Measurements from ENCODE around the gene SEMA3A.

DNA sequence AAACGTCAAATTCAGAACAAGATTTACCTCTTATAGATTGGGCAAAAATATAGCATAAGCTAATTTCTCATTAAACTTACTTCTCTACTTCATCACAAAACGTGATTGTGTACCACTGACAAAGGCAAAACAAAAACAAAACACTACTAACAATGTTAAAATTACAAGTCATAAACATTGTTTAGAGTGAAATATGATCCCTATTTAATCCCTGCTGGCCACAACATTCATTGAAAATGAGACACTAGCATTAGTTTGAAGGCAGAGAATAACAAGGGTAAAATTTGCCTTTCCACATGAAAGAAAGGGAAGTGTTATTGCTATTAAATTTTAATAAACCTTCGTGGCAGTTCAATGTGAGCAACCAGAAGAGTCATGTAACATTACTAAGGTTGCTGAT lies 45.0 kb downstream of the SEMA3A start:
- TF ChIP-seq ESRRA (CRISPR knock-in tag; IDR thresholded peaks at IDR 0.05; ENCODE audit: borderline replicate concordance) (no peak), TP53 (CRISPR knock-in tag; IDR thresholded peaks at IDR 0.05) (no peak), MXD4 (CRISPR knock-in tag; IDR thresholded peaks at IDR 0.05; ENCODE audit: borderline replicate concordance) (no peak)
- TF ChIP-seq, protein P1, sequence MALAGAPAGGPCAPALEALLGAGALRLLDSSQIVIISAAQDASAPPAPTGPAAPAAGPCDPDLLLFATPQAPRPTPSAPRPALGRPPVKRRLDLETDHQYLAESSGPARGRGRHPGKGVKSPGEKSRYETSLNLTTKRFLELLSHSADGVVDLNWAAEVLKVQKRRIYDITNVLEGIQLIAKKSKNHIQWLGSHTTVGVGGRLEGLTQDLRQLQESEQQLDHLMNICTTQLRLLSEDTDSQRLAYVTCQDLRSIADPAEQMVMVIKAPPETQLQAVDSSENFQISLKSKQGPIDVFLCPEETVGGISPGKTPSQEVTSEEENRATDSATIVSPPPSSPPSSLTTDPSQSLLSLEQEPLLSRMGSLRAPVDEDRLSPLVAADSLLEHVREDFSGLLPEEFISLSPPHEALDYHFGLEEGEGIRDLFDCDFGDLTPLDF (CRISPR knock-in tag; IDR thresholded peaks at IDR 0.05), result no peak
- TF ChIP-seq, protein P2, sequence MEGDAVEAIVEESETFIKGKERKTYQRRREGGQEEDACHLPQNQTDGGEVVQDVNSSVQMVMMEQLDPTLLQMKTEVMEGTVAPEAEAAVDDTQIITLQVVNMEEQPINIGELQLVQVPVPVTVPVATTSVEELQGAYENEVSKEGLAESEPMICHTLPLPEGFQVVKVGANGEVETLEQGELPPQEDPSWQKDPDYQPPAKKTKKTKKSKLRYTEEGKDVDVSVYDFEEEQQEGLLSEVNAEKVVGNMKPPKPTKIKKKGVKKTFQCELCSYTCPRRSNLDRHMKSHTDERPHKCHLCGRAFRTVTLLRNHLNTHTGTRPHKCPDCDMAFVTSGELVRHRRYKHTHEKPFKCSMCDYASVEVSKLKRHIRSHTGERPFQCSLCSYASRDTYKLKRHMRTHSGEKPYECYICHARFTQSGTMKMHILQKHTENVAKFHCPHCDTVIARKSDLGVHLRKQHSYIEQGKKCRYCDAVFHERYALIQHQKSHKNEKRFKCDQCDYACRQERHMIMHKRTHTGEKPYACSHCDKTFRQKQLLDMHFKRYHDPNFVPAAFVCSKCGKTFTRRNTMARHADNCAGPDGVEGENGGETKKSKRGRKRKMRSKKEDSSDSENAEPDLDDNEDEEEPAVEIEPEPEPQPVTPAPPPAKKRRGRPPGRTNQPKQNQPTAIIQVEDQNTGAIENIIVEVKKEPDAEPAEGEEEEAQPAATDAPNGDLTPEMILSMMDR (IDR thresholded peaks at IDR 0.05), result no peak
- TF ChIP-seq, protein P3, sequence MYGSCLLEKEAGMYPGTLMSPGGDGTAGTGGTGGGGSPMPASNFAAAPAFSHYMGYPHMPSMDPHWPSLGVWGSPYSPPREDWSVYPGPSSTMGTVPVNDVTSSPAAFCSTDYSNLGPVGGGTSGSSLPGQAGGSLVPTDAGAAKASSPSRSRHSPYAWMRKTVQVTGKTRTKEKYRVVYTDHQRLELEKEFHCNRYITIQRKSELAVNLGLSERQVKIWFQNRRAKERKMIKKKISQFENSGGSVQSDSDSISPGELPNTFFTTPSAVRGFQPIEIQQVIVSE (CRISPR knock-in tag; IDR thresholded peaks at IDR 0.05; ENCODE audit: borderline replicate concordance), result no peak
- TF ChIP-seq, protein P4, sequence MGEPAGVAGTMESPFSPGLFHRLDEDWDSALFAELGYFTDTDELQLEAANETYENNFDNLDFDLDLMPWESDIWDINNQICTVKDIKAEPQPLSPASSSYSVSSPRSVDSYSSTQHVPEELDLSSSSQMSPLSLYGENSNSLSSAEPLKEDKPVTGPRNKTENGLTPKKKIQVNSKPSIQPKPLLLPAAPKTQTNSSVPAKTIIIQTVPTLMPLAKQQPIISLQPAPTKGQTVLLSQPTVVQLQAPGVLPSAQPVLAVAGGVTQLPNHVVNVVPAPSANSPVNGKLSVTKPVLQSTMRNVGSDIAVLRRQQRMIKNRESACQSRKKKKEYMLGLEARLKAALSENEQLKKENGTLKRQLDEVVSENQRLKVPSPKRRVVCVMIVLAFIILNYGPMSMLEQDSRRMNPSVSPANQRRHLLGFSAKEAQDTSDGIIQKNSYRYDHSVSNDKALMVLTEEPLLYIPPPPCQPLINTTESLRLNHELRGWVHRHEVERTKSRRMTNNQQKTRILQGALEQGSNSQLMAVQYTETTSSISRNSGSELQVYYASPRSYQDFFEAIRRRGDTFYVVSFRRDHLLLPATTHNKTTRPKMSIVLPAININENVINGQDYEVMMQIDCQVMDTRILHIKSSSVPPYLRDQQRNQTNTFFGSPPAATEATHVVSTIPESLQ (CRISPR knock-in tag; IDR thresholded peaks at IDR 0.05), result no peak
- TF ChIP-seq, protein P5, sequence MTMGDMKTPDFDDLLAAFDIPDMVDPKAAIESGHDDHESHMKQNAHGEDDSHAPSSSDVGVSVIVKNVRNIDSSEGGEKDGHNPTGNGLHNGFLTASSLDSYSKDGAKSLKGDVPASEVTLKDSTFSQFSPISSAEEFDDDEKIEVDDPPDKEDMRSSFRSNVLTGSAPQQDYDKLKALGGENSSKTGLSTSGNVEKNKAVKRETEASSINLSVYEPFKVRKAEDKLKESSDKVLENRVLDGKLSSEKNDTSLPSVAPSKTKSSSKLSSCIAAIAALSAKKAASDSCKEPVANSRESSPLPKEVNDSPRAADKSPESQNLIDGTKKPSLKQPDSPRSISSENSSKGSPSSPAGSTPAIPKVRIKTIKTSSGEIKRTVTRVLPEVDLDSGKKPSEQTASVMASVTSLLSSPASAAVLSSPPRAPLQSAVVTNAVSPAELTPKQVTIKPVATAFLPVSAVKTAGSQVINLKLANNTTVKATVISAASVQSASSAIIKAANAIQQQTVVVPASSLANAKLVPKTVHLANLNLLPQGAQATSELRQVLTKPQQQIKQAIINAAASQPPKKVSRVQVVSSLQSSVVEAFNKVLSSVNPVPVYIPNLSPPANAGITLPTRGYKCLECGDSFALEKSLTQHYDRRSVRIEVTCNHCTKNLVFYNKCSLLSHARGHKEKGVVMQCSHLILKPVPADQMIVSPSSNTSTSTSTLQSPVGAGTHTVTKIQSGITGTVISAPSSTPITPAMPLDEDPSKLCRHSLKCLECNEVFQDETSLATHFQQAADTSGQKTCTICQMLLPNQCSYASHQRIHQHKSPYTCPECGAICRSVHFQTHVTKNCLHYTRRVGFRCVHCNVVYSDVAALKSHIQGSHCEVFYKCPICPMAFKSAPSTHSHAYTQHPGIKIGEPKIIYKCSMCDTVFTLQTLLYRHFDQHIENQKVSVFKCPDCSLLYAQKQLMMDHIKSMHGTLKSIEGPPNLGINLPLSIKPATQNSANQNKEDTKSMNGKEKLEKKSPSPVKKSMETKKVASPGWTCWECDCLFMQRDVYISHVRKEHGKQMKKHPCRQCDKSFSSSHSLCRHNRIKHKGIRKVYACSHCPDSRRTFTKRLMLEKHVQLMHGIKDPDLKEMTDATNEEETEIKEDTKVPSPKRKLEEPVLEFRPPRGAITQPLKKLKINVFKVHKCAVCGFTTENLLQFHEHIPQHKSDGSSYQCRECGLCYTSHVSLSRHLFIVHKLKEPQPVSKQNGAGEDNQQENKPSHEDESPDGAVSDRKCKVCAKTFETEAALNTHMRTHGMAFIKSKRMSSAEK (CRISPR knock-in tag; IDR thresholded peaks at IDR 0.05; ENCODE audit: borderline replicate concordance), result no peak
